ENCODE results near the gene INHBA. TPM values are rescaled to one million over a fixed set of nuclear protein-coding genes. Genes with fewer than 3 reads are reported as not detected.

Gene INHBA
- total and polyA plus RNA-seq, 2 donors: 0.14 to 0.64 TPM

- H3K27me3 ChIP-seq (ENCODE audit: control insufficient read depth in 2 of 2, insufficient read depth in 1 of 2, low read length in 1 of 2): peaks cover 4 to 14% of the 10 kb centered on the region in 2 donors
- H3K9me3 ChIP-seq (ENCODE audit: control insufficient read depth in 2 of 2, insufficient read depth in 1 of 2, low read length in 1 of 2): no peaks in the 10 kb centered on the region
- DNase-seq (ENCODE audit: low read depth in 6 of 9, low spot score in 9 of 9): no peak
- no peak overlapping the region for H3K27ac ChIP-seq (ENCODE audit: low read depth in 1 of 2, low read length in 1 of 2)
- no peak overlapping the region for H3K4me3 ChIP-seq (ENCODE audit: low read length in 2 of 2)
- no peaks in the 10 kb centered on the region for H3K36me3 ChIP-seq (ENCODE audit: control insufficient read depth in 2 of 2, insufficient read depth in 2 of 2, low read length in 1 of 2)
- H3K4me1 ChIP-seq (ENCODE audit: control insufficient read depth in 2 of 2, insufficient read depth in 2 of 2, low read length in 2 of 2): no peaks in the 10 kb centered on the region
- 96% methylated on average over 6 of the region's 6 CpGs for WGBS
These were observed 8.4 kb downstream of the INHBA start for GRCh38 chr7:41694495-41694894.

GRCh38 chr7:41693150-41693997 is 9.5 kb downstream of the INHBA start:
- Histone ChIP-seq H3K27ac (ENCODE audit: low read depth in 1 of 2, low read length in 1 of 2) (no peak overlapping the region), H3K4me1 (ENCODE audit: control insufficient read depth in 2 of 2, insufficient read depth in 2 of 2, low read length in 2 of 2) (no peaks in the 10 kb centered on the region), H3K36me3 (ENCODE audit: control insufficient read depth in 2 of 2, insufficient read depth in 2 of 2, low read length in 1 of 2) (no peaks in the 10 kb centered on the region), H3K4me3 (ENCODE audit: low read length in 2 of 2) (no peak overlapping the region), H3K9me3 (ENCODE audit: control insufficient read depth in 2 of 2, insufficient read depth in 1 of 2, low read length in 1 of 2) (no peaks in the 10 kb centered on the region), H3K27me3 (ENCODE audit: control insufficient read depth in 2 of 2, insufficient read depth in 1 of 2, low read length in 1 of 2) (peaks cover 0 to 2% of the 10 kb centered on the region in 2 donors)
- WGBS: 94% methylated on average over 10 of the region's 10 CpGs
- no peak for DNase-seq (ENCODE audit: low read depth in 6 of 9, low spot score in 9 of 9)

DNA sequence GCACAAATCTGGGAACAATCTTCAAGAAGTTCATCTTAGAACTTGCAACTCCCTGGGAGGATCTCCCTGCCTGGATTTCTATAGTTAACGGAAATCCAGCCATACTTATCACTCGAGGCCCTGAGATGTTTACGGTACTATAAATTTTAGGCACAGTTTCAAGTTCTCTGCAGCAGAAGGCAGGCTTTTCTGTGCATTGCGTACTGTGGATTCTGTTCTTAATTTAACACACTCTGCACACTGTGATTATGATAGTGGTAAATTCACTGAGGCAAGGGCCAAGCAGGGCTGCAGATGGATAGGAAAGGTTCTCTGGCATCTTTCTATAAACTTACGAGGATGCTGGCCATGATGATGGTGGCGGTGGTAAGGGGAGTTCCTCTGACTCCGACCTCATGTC is 10.6 kb downstream of the INHBA start:
- Histone ChIP-seq H3K27me3 (ENCODE audit: control insufficient read depth in 2 of 2, insufficient read depth in 1 of 2, low read length in 1 of 2) (no peaks in the 10 kb centered on the region), H3K4me3 (ENCODE audit: low read length in 2 of 2) (no peak overlapping the region), H3K36me3 (ENCODE audit: control insufficient read depth in 2 of 2, insufficient read depth in 2 of 2, low read length in 1 of 2) (no peaks in the 10 kb centered on the region), H3K9me3 (ENCODE audit: control insufficient read depth in 2 of 2, insufficient read depth in 1 of 2, low read length in 1 of 2) (no peaks in the 10 kb centered on the region), H3K27ac (ENCODE audit: low read depth in 1 of 2, low read length in 1 of 2) (no peak overlapping the region), H3K4me1 (ENCODE audit: control insufficient read depth in 2 of 2, insufficient read depth in 2 of 2, low read length in 2 of 2) (no peaks in the 10 kb centered on the region)
- WGBS: 76% methylated on average over 7 of the region's 7 CpGs
- DNase-seq (ENCODE audit: low read depth in 6 of 9, low spot score in 9 of 9): no peak

- Histone ChIP-seq H3K4me1 (ENCODE audit: control insufficient read depth in 2 of 2, insufficient read depth in 2 of 2, low read length in 2 of 2) (no peaks in the 10 kb centered on the region), H3K9me3 (ENCODE audit: control insufficient read depth in 2 of 2, insufficient read depth in 1 of 2, low read length in 1 of 2) (no peaks in the 10 kb centered on the region), H3K4me3 (ENCODE audit: low read length in 2 of 2) (no peak overlapping the region), H3K27me3 (ENCODE audit: control insufficient read depth in 2 of 2, insufficient read depth in 1 of 2, low read length in 1 of 2) (no peaks in the 10 kb centered on the region), H3K36me3 (ENCODE audit: control insufficient read depth in 2 of 2, insufficient read depth in 2 of 2, low read length in 1 of 2) (no peaks in the 10 kb centered on the region), H3K27ac (ENCODE audit: low read depth in 1 of 2, low read length in 1 of 2) (no peak overlapping the region)
- 45% methylated on average over 3 of the region's 3 CpGs for WGBS
- no peak for DNase-seq (ENCODE audit: low read depth in 6 of 9, low spot score in 9 of 9)
These were observed 11.4 kb downstream of the INHBA start for GRCh38 chr7:41691286-41692190.

DNA sequence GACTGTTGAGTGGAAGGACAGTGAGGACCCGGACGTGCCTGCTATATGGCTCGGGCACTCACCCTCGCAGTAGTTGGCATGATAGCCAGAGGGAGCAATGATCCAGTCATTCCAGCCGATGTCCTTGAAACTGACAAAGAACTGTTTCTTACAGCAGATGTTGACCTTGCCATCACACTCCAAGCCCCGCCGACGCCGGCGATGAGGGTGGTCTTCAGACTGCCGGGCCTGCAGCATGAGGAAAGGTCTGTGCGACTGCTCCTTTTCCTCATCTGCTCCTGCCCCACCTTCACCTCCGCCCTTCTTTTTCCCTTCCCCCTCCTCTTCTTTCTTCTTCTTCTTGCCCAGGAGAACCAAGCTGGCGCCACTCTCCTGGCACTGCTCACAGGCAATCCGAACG is 13.1 kb downstream of the INHBA start:
- Histone ChIP-seq H3K9me3 (ENCODE audit: control insufficient read depth in 2 of 2, insufficient read depth in 1 of 2, low read length in 1 of 2) (no peaks in the 10 kb centered on the region), H3K36me3 (ENCODE audit: control insufficient read depth in 2 of 2, insufficient read depth in 2 of 2, low read length in 1 of 2) (no peaks in the 10 kb centered on the region), H3K27ac (ENCODE audit: low read depth in 1 of 2, low read length in 1 of 2) (no peak overlapping the region), H3K4me3 (ENCODE audit: low read length in 2 of 2) (no peak overlapping the region), H3K27me3 (ENCODE audit: control insufficient read depth in 2 of 2, insufficient read depth in 1 of 2, low read length in 1 of 2) (no peaks in the 10 kb centered on the region), H3K4me1 (ENCODE audit: control insufficient read depth in 2 of 2, insufficient read depth in 2 of 2, low read length in 2 of 2) (no peaks in the 10 kb centered on the region)
- DNase-seq (ENCODE audit: low read depth in 6 of 9, low spot score in 9 of 9): no peak
- WGBS: 98% methylated on average over 16 of the region's 16 CpGs

- DNase-seq (ENCODE audit: low read depth in 6 of 9, low spot score in 9 of 9): no peak
- Histone ChIP-seq H3K36me3 (ENCODE audit: control insufficient read depth in 2 of 2, insufficient read depth in 2 of 2, low read length in 1 of 2) (no peaks in the 10 kb centered on the region), H3K27ac (ENCODE audit: low read depth in 1 of 2, low read length in 1 of 2) (no peak overlapping the region), H3K27me3 (ENCODE audit: control insufficient read depth in 2 of 2, insufficient read depth in 1 of 2, low read length in 1 of 2) (no peaks in the 10 kb centered on the region), H3K9me3 (ENCODE audit: control insufficient read depth in 2 of 2, insufficient read depth in 1 of 2, low read length in 1 of 2) (no peaks in the 10 kb centered on the region), H3K4me3 (ENCODE audit: low read length in 2 of 2) (no peak overlapping the region), H3K4me1 (ENCODE audit: control insufficient read depth in 2 of 2, insufficient read depth in 2 of 2, low read length in 2 of 2) (no peaks in the 10 kb centered on the region)
- WGBS: 59% methylated on average over 2 of the region's 2 CpGs
These were observed 14.0 kb downstream of the INHBA start for GRCh38 chr7:41688906-41689305.

DNA sequence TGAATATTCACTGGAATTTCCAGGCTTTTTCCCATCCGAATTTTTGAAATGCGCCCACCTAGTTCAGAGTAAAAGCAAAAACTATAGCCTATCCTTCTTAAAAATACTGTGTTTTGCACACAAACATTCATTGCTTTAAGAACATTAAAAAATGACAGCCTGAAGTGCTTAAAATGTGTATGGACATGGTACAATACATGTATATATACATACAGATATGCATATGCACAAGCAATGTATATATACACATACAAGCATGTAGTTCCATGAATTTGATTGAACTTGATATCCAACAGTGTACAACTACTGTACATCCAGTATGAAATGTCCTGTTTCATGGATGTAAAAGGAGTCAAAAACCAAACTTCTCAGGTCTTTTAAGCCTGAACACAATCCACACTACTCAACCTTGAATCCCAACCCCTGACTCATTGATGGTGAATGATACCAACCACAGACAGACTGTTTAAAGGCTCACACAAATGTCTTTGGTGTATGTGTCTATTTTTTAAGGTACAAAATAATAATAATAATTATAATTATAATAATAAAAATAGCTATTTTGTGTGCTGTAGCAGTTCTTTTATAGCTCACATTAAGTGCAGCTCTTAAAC is 14.8 kb downstream of the INHBA start:
- H3K4me1 ChIP-seq (ENCODE audit: control insufficient read depth in 2 of 2, insufficient read depth in 2 of 2, low read length in 2 of 2): no peaks in the 10 kb centered on the region
- no peaks in the 10 kb centered on the region for H3K9me3 ChIP-seq (ENCODE audit: control insufficient read depth in 2 of 2, insufficient read depth in 1 of 2, low read length in 1 of 2)
- no peak overlapping the region for H3K27ac ChIP-seq (ENCODE audit: low read depth in 1 of 2, low read length in 1 of 2)
- no peaks in the 10 kb centered on the region for H3K27me3 ChIP-seq (ENCODE audit: control insufficient read depth in 2 of 2, insufficient read depth in 1 of 2, low read length in 1 of 2)
- no peak overlapping the region for H3K4me3 ChIP-seq (ENCODE audit: low read length in 2 of 2)
- 98% methylated on average over 2 of the region's 2 CpGs for WGBS
- H3K36me3 ChIP-seq (ENCODE audit: control insufficient read depth in 2 of 2, insufficient read depth in 2 of 2, low read length in 1 of 2): no peaks in the 10 kb centered on the region
- no peak for DNase-seq (ENCODE audit: low read depth in 6 of 9, low spot score in 9 of 9)

- no peaks in the 10 kb centered on the region for H3K9me3 ChIP-seq (ENCODE audit: control insufficient read depth in 2 of 2, insufficient read depth in 1 of 2, low read length in 1 of 2)
- WGBS: 8% methylated on average over 1 of the region's 1 CpG
- no peaks in the 10 kb centered on the region for H3K27me3 ChIP-seq (ENCODE audit: control insufficient read depth in 2 of 2, insufficient read depth in 1 of 2, low read length in 1 of 2)
- no peaks in the 10 kb centered on the region for H3K36me3 ChIP-seq (ENCODE audit: control insufficient read depth in 2 of 2, insufficient read depth in 2 of 2, low read length in 1 of 2)
- H3K4me1 ChIP-seq (ENCODE audit: control insufficient read depth in 2 of 2, insufficient read depth in 2 of 2, low read length in 2 of 2): no peaks in the 10 kb centered on the region
- DNase-seq (ENCODE audit: low read depth in 6 of 9, low spot score in 9 of 9): no peak
- H3K27ac ChIP-seq (ENCODE audit: low read depth in 1 of 2, low read length in 1 of 2): no peak overlapping the region
- H3K4me3 ChIP-seq (ENCODE audit: low read length in 2 of 2): no peak overlapping the region
These were observed 17.2 kb downstream of the INHBA start for GRCh38 chr7:41685684-41686083.

DNA sequence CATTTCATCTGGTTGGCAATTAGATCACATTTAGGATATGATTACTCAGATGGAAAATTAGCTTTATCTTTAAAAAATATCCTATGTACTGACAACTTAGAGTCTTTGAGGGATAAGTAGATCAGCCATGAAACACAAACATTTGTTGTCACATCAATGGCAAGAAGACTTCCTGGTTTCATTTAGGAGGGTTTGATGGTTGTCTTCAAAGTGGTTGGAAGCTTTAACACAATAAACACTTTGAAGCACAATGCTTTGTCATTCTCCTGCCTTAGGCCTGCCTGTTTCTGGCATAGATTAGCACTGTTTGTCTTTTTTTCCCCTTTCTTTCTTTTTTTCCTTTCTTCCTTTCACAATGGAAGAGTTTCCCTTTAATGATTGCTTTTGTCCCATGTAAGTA is 20.5 kb downstream of the INHBA start:
- Histone ChIP-seq H3K9me3 (ENCODE audit: control insufficient read depth in 2 of 2, insufficient read depth in 1 of 2, low read length in 1 of 2) (no peaks in the 10 kb centered on the region), H3K27ac (ENCODE audit: low read depth in 1 of 2, low read length in 1 of 2) (no peak overlapping the region), H3K4me3 (ENCODE audit: low read length in 2 of 2) (no peak overlapping the region), H3K4me1 (ENCODE audit: control insufficient read depth in 2 of 2, insufficient read depth in 2 of 2, low read length in 2 of 2) (no peaks in the 10 kb centered on the region), H3K36me3 (ENCODE audit: control insufficient read depth in 2 of 2, insufficient read depth in 2 of 2, low read length in 1 of 2) (no peaks in the 10 kb centered on the region), H3K27me3 (ENCODE audit: control insufficient read depth in 2 of 2, insufficient read depth in 1 of 2, low read length in 1 of 2) (no peaks in the 10 kb centered on the region)
- DNase-seq (ENCODE audit: low read depth in 6 of 9, low spot score in 9 of 9): peak in 1 of 9 donors; percentile 22
